Suprapubic skin (tissue), 4 donors: ENCODE results near the gene CNRIP1. TPM values are rescaled to one million over a fixed set of nuclear protein-coding genes. Genes with fewer than 3 reads are reported as not detected.

Experiments
- DNase-seq, 2 donors: peaks; one replicate each; pipeline ENCODE4 v3.0.0-alpha.2; 2019; ENCODE audit warnings: low spot score in 2 of 2
- H3K27ac ChIP-seq: fragments of 200-600 bp; sonication (generic); one replicate; pipeline ENCODE4 v1.5.1; 2019
- H3K27me3 ChIP-seq: fragments of 200-600 bp; sonication (generic); one replicate; pipeline ENCODE4 v1.5.1; 2019
- H3K36me3 ChIP-seq: fragments of 200-600 bp; sonication (generic); one replicate; pipeline ENCODE4 v1.5.1; 2019
- H3K4me1 ChIP-seq: fragments of 200-600 bp; sonication (generic); one replicate; pipeline ENCODE4 v1.5.1; 2019
- H3K4me3 ChIP-seq: fragments of 200-600 bp; sonication (generic); one replicate; pipeline ENCODE4 v1.5.1; 2019; ENCODE audit warnings: mild to moderate bottlenecking
- H3K9me3 ChIP-seq: fragments of 200-600 bp; sonication (generic); one replicate; pipeline ENCODE4 v1.5.1; 2019
- EP300 ChIP-seq: sonication (generic); formaldehyde crosslinking; IDR thresholded peaks from one replicate; pipeline ENCODE4 v1.6.1; 2017; ENCODE audit warnings: antibody characterized with exemption
- POLR2A ChIP-seq, 2 donors: fragments of 450-650 bp; IDR thresholded peaks; one replicate each; pipeline ENCODE4 v1.6.1; 2017; ENCODE audit warnings: antibody characterized with exemption in 2 of 2, mild to moderate bottlenecking in 2 of 2, moderate library complexity in 2 of 2
- POLR2AphosphoS5 ChIP-seq, 3 donors: sonication (generic); formaldehyde crosslinking; IDR thresholded peaks; one replicate each; pipeline ENCODE4 v1.6.1; 2017; ENCODE audit warnings: antibody characterized with exemption in 3 of 3
- WGBS: methylation state at CpG from one replicate; pipeline ENCODE4 v1.1.5; 2018; 5-methylcytosine and 5-hydroxymethylcytosine counted together
- total RNA-seq, 4 donors: library from RNA; depleted of rRNA; stranded (reverse); fragments of >200 nt; gene quantifications; one replicate each; pipeline ENCODE4 v1.1.0, GENCODE V29; 2016
- TF ChIP-seq, protein P1 (sequence below), 2 donors: fragments of 200-600 bp in 1 of 2; fragments of 450-650 bp in 1 of 2; sonication (generic) in 1 of 2; IDR thresholded peaks; one replicate each; pipeline ENCODE4 v1.5.1; 2016 to 2019; ENCODE audit warnings: antibody characterized with exemption in 2 of 2, mild to moderate bottlenecking in 1 of 2, moderate library complexity in 1 of 2

The CNRIP1 gene, protein sequence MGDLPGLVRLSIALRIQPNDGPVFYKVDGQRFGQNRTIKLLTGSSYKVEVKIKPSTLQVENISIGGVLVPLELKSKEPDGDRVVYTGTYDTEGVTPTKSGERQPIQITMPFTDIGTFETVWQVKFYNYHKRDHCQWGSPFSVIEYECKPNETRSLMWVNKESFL
- 10 to 100 TPM in 1 of 4 donors, 1 to 10 TPM in 3; 3.4 to 13.5 (median 6.6) TPM for total RNA-seq

DNA sequence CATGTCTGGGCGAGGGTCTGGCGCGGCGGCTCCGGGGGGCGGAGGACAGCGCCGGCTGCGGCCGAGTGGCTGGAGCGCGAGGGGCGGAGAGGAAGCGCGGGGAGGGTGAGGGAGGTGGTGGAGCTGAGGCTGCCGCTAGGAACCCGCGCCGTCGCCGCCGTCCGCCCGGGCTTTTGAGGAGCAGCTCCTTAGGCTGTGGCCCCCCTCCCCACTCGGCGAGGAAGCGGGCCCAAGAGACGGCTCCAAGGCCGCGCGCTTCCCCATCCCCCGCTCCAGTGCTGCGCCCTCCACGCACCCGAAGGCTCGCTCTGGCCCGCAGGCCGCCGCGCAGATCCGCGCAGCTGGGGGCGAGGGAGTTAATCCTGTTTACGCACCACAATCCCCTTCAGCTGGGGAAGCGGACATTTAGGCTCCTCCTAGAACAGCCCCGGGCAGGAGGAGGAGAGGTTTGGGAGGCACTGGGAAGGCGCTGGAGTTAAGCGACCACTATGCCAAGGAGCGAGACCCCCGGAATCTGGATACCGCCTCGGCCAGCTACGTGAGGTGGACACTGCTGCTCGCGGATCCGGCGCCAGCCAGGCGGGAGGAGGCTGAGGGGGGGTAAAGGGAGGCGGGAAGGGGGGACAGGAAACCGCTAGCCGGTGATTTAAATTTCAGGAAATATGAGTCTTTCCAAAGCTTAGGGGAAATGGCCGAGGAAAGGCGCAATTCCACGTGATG lies at the start of gene CNRIP1:
Gene CNRIP1 (minus strand): TSS at position 552 of the 720 bp plus-strand sequence. CDS start 549 bp downstream, at position 3.
- H3K27me3 ChIP-seq = peaks cover 22% of the 10 kb centered on the region
- DNase-seq = peak; percentile 86 to 87
- H3K27ac ChIP-seq = peak within 1 kb of the TSS; percentile 89
- no peaks in the 10 kb centered on the region for H3K9me3 ChIP-seq
- H3K36me3 ChIP-seq = no peaks in the 10 kb centered on the region
- under 1% methylated on average over 21 of the region's 64 CpGs for WGBS
- peak within 1 kb of the TSS; percentile 57 for H3K4me3 ChIP-seq
- TF ChIP-seq POLR2A (IDR thresholded peaks at IDR 0.05) = peak in 1 of 2 donors; percentile 55
- TF ChIP-seq, protein P1, sequence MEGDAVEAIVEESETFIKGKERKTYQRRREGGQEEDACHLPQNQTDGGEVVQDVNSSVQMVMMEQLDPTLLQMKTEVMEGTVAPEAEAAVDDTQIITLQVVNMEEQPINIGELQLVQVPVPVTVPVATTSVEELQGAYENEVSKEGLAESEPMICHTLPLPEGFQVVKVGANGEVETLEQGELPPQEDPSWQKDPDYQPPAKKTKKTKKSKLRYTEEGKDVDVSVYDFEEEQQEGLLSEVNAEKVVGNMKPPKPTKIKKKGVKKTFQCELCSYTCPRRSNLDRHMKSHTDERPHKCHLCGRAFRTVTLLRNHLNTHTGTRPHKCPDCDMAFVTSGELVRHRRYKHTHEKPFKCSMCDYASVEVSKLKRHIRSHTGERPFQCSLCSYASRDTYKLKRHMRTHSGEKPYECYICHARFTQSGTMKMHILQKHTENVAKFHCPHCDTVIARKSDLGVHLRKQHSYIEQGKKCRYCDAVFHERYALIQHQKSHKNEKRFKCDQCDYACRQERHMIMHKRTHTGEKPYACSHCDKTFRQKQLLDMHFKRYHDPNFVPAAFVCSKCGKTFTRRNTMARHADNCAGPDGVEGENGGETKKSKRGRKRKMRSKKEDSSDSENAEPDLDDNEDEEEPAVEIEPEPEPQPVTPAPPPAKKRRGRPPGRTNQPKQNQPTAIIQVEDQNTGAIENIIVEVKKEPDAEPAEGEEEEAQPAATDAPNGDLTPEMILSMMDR (IDR thresholded peaks at IDR 0.05) = no peak
- peaks cover 26% of the 10 kb centered on the region for H3K4me1 ChIP-seq

DNA sequence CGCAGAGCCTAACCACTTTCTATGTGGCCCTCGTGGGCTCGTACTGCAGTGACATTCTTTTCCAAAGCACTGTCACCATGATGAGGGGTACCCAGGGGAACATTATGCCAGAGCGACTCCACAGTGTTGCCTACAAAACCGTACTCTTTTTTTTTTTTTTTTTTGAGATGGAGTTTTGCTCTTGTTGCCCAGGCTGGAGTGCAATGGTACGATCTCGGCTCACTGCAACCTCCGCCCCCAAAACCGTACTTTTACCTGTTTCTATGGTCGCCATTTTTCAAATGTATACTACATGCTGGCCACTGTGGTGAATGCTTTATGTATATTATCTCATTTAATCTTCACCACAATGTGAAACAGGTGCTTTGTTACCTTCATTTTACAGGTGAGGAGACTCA lies 49.6 kb upstream of the CNRIP1 start:
- DNase-seq = no peak
- TF ChIP-seq POLR2A (IDR thresholded peaks at IDR 0.05) = no peak
- TF ChIP-seq, protein P1 (IDR thresholded peaks at IDR 0.05) = no peak
- no peak for TF ChIP-seq EP300
- no peak for TF ChIP-seq POLR2AphosphoS5 (IDR thresholded peaks at IDR 0.05)
- no peaks in the 10 kb centered on the region for H3K36me3 ChIP-seq
- H3K4me3 ChIP-seq = no peak overlapping the region
- no peak overlapping the region for H3K27ac ChIP-seq
- peaks cover 9% of the 10 kb centered on the region for H3K4me1 ChIP-seq
- H3K9me3 ChIP-seq = no peaks in the 10 kb centered on the region
- 83% methylated on average over 10 of the region's 10 CpGs for WGBS
- no peaks in the 10 kb centered on the region for H3K27me3 ChIP-seq

DNA sequence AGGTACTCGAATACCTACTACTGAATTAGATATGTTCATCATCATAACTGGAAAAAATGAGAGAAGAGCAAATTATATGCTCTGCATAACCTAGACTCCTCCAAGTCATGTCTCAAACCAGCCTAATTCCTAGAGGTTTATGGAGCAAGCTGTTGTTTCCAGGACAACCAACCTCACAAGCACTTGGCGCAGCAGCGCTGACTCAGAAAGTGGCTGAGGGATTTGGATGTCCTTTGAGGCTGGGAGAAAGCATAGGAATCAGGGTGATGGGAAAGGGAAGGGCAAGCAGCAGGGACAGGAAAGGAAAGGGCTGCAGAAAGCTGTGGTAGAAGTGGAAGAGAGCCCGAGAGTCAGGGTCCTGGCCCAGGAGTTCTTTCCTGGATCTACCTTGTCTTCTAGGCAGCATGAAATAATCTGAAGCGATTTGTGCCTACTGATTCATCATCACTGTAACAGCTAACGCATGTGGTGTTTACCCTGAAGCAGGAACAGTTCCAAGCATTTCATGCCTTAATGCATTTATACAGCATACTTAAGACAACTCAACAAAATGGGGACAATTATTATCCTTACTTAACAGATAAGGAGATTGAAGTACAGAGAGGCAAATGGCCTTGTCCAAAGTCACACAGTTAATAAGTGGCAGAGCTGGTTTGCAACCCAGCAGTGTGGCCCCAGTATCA lies 49.0 kb upstream of the CNRIP1 start:
- WGBS = 46% methylated on average over 6 of the region's 6 CpGs
- no peak overlapping the region for H3K27ac ChIP-seq

DNA sequence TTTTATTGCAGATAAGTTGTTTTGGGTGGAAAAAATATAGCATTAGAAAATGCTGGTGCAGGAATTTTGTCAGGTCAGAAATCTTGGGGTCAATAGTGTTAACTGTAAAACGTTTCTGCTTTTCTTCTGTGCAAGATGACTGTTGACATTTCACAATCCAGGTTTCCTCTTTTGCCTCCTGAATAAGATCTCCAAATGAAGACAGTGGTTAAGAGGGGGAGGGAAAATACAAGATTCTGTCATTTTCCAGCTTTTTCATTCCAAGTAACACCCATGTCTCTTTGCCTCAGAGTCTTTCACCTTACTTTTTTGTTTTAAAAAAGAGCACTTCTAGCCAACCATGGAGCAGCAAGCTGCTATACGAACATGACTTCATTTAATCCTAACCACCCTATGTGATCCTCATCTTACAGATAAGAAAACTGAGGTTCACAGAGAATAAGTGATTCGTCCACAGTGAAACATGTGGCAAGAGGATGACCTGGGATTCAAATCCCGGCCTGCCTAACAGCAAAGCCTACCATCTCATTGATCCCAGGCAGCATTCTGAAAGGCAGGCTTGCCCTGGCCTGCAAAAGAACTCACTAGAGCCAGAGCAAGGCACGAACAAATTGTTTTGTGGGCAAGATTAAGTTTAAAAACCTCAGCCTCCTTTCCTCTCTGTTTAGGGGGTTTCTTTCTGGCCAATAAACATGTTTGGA lies 48.4 kb upstream of the CNRIP1 start:
- 37% methylated on average over 5 of the region's 5 CpGs for WGBS
- TF ChIP-seq POLR2A (IDR thresholded peaks at IDR 0.05) (no peak), POLR2AphosphoS5 (IDR thresholded peaks at IDR 0.05) (no peak), EP300 (no peak)
- TF ChIP-seq, protein P1 (IDR thresholded peaks at IDR 0.05) = no peak

More for the DNA sequence above, 49.0 kb upstream of the CNRIP1 start:
- H3K9me3 ChIP-seq = no peaks in the 10 kb centered on the region
- no peak for DNase-seq
- TF ChIP-seq EP300 = no peak
- no peak for TF ChIP-seq POLR2AphosphoS5 (IDR thresholded peaks at IDR 0.05)
- TF ChIP-seq POLR2A (IDR thresholded peaks at IDR 0.05) = no peak
- TF ChIP-seq, protein P1 (IDR thresholded peaks at IDR 0.05) = no peak
- H3K27me3 ChIP-seq = no peaks in the 10 kb centered on the region
- no peaks in the 10 kb centered on the region for H3K36me3 ChIP-seq
- no peak overlapping the region for H3K4me3 ChIP-seq
- H3K4me1 ChIP-seq = peaks cover 9% of the 10 kb centered on the region

More for the DNA sequence above, 48.4 kb upstream of the CNRIP1 start:
- no peak for DNase-seq
- Histone ChIP-seq H3K4me1 (peaks cover 9% of the 10 kb centered on the region), H3K27me3 (no peaks in the 10 kb centered on the region), H3K4me3 (no peak overlapping the region), H3K27ac (no peak overlapping the region), H3K9me3 (no peaks in the 10 kb centered on the region), H3K36me3 (no peaks in the 10 kb centered on the region)
